Naive thymus-derived CD4-positive, alpha-beta T cell (primary cell): ENCODE measurements around the gene TOMM22. TPM values are rescaled to one million over a fixed set of nuclear protein-coding genes. Genes with fewer than 3 reads are reported as not detected.

Source experiments
- ATAC-seq: fragments of 150-1000 bp; cut with Tn5 transposase; 2 replicates; pipeline ENCODE4 v1.10.0; 2021; ENCODE audit warnings: mild to moderate bottlenecking, moderate library complexity
- CTCF ChIA-PET: fragments of 350-600 bp; sonication (Branson Sonifier 250); formaldehyde crosslinking; loops from one replicate; lab custom pipeline; 2021; ENCODE audit warnings: antibody characterized with exemption; lab: Charles Lee
- POLR2A ChIA-PET: fragments of 350-600 bp; sonication (Branson Sonifier 250); formaldehyde crosslinking; loops from one replicate; lab custom pipeline; 2021; ENCODE audit warnings: antibody characterized with exemption, inconsistent platforms; lab: Charles Lee
- DNase-seq, 9 donors: peaks; one replicate each; pipeline versions ENCODE4 v3.0.0 to v3.0.0-alpha.2; 2020 to 2022; ENCODE audit warnings: mixed read lengths in 1 of 9
- H3K27ac ChIP-seq: one replicate; pipeline ENCODE4 v1.7.0; 2013; ENCODE audit warnings: mild to moderate bottlenecking, low read depth, low read length, moderate library complexity
- H3K27me3 ChIP-seq, 2 donors: one replicate each; pipeline ENCODE4 v1.7.0; 2013; ENCODE audit warnings: low read length in 2 of 2, mild to moderate bottlenecking in 2 of 2, moderate library complexity in 2 of 2; ENCODE audit not compliant: control insufficient read depth in 2 of 2, insufficient read depth in 2 of 2
- H3K36me3 ChIP-seq, 3 experiments: 1 replicate in 2 of 3; 2 replicates in 1 of 3; pipeline ENCODE4 v1.7.0; 2013; ENCODE audit warnings: low read length in 3 of 3, mild to moderate bottlenecking in 3 of 3, moderate library complexity in 1 of 3; ENCODE audit not compliant: insufficient read depth in 3 of 3, control insufficient read depth in 2 of 3
- H3K4me1 ChIP-seq, 2 donors: one replicate each; pipeline ENCODE4 v1.7.0; 2013; ENCODE audit warnings: low read length in 2 of 2, mild to moderate bottlenecking in 2 of 2, moderate library complexity in 1 of 2; ENCODE audit not compliant: control insufficient read depth in 2 of 2, insufficient read depth in 2 of 2
- H3K4me3 ChIP-seq: 2 replicates; pipeline ENCODE4 v1.7.0; 2013; ENCODE audit warnings: mild to moderate bottlenecking, low read length
- H3K9me3 ChIP-seq, 3 experiments: 1 replicate in 2 of 3; 2 replicates in 1 of 3; pipeline ENCODE4 v1.7.0; 2013; ENCODE audit warnings: low read length in 3 of 3; ENCODE audit not compliant: control insufficient read depth in 2 of 3
- H3K27ac Mint-ChIP-seq, 9 donors: one replicate each; pipeline ENCODE4 v1.8.0; 2020 to 2022; ENCODE audit warnings: mixed read lengths in 9 of 9, mild to moderate bottlenecking in 8 of 9, moderate library complexity in 5 of 9, inconsistent platforms in 2 of 9
- H3K27me3 Mint-ChIP-seq, 5 donors: one replicate each; pipeline ENCODE4 v1.8.0; 2021 to 2022; ENCODE audit warnings: mixed read lengths in 5 of 5, mild to moderate bottlenecking in 1 of 5
- H3K36me3 Mint-ChIP-seq, 5 donors: one replicate each; pipeline ENCODE4 v1.8.0; 2020 to 2022; ENCODE audit warnings: mixed read lengths in 5 of 5, mild to moderate bottlenecking in 3 of 5, inconsistent platforms in 1 of 5
- H3K4me1 Mint-ChIP-seq, 7 donors: one replicate each; pipeline ENCODE4 v1.8.0; 2020 to 2022; ENCODE audit warnings: mixed read lengths in 7 of 7, mild to moderate bottlenecking in 3 of 7, inconsistent platforms in 1 of 7
- H3K4me3 Mint-ChIP-seq, 10 donors: one replicate each; pipeline ENCODE4 v1.8.0; 2020 to 2022; ENCODE audit warnings: mild to moderate bottlenecking in 10 of 10, mixed read lengths in 10 of 10, moderate library complexity in 6 of 10, inconsistent platforms in 2 of 10
- H3K9me3 Mint-ChIP-seq, 11 donors: one replicate each; pipeline ENCODE4 v1.8.0; 2020 to 2022; ENCODE audit warnings: mixed read lengths in 11 of 11, mild to moderate bottlenecking in 4 of 11, inconsistent platforms in 1 of 11, moderate library complexity in 1 of 11
- intact Hi-C, 2 donors: fragments of 100-400 bp; cut with micrococcal nuclease; formaldehyde crosslinking; loops; one replicate each; pipeline ENCODE4 v1.15.1; 2023
- polyA plus RNA-seq, 2 donors: library from polyadenylated mRNA; unstranded; fragments of 300-500 nt; fragmentation: Illumina TruSeq; gene quantifications; one replicate each; pipeline ENCODE4 v1.2.3, GENCODE V29; 2021
- total RNA-seq, 6 experiments: library from RNA in 5 of 6; stranded (reverse) in 5 of 6; gene quantifications; 1 replicate in 5 of 6; 2 replicates in 1 of 6; pipeline ENCODE4 v1.2.3 and lab custom pipeline; 2021 to 2026

The TOMM22 gene
- total and polyA plus RNA-seq, 7 experiments from 2014 or later = 45.0 to 92.4 (median 50.6) TPM

- Mint-ChIP-seq H3K4me1 (peaks cover 8 to 30% (median 16%) of the 10 kb centered on the region in 7 donors), H3K27ac (peak overlapping the region in 6 of 9 donors; percentile 12 to 76 (median 52)), H3K4me3 (no peak overlapping the region), H3K36me3 (peaks cover 8 to 61% (median 23%) of the 10 kb centered on the region in 5 donors), H3K9me3 (peaks cover 0 to 8% (median 0%) of the 10 kb centered on the region in 11 donors), H3K27me3 (no peaks in the 10 kb centered on the region)
- intact Hi-C loops = no loop called here
- POLR2A ChIA-PET = interaction anchor here (0.6 to 31.4 kb wide), 4 partner anchors 7 to 29 kb away, joined by 3 to 1007 read pairs (median 27); partner anchors contain the start of gene SUN2
- Histone ChIP-seq H3K9me3 (no peaks in the 10 kb centered on the region), H3K27ac (no peak overlapping the region), H3K4me3 (no peak overlapping the region), H3K4me1 (no peaks in the 10 kb centered on the region), H3K27me3 (no peaks in the 10 kb centered on the region), H3K36me3 (peaks cover 33 to 97% (median 57%) of the 10 kb centered on the region in 3 experiments)
- ATAC-seq (no peak), DNase-seq (no peak)
- CTCF ChIA-PET = no interaction called here
Measured at GRCh38 chr22:38727123-38727522, 45.4 kb downstream of the TOMM22 start.

GRCh38 chr22:38727530-38728451 lies 46.0 kb downstream of the TOMM22 start:
- intact Hi-C loops = no loop called here
- Histone ChIP-seq H3K4me3 (no peak overlapping the region), H3K27ac (peak overlapping the region; percentile 19), H3K9me3 (no peaks in the 10 kb centered on the region), H3K36me3 (peaks cover 26 to 90% (median 57%) of the 10 kb centered on the region in 3 experiments), H3K4me1 (peaks cover 0 to under 1% of the 10 kb centered on the region in 2 donors), H3K27me3 (no peaks in the 10 kb centered on the region)
- peaks cover 8 to 61% (median 23%) of the 10 kb centered on the region in 5 donors for H3K36me3 Mint-ChIP-seq
- H3K27ac Mint-ChIP-seq = peak overlapping the region in 6 of 9 donors; percentile 59 to 82 (median 65)
- H3K4me1 Mint-ChIP-seq = peaks cover 11 to 34% (median 17%) of the 10 kb centered on the region in 7 donors
- POLR2A ChIA-PET = interaction anchor here (0.6 to 31.4 kb wide), 5 partner anchors 13 to 46 kb away, joined by 3 to 1007 read pairs (median 3); partner anchors contain the start of genes GTPBP1, SUN2 and TOMM22
- CTCF ChIA-PET = no interaction called here
- H3K4me3 Mint-ChIP-seq = no peak overlapping the region
- DNase-seq (no peak), ATAC-seq (no peak)
- H3K27me3 Mint-ChIP-seq = no peaks in the 10 kb centered on the region
- peaks cover 0 to 8% (median 0%) of the 10 kb centered on the region in 11 donors for H3K9me3 Mint-ChIP-seq

- ATAC-seq (no peak), DNase-seq (no peak)
- no peak overlapping the region for H3K27ac ChIP-seq
- Mint-ChIP-seq H3K4me3 (peak overlapping the region in 1 of 10 donors; percentile 18), H3K4me1 (peaks cover 18 to 45% (median 26%) of the 10 kb centered on the region in 7 donors), H3K36me3 (peaks cover 8 to 53% (median 23%) of the 10 kb centered on the region in 5 donors), H3K27me3 (no peaks in the 10 kb centered on the region), H3K27ac (peak overlapping the region; percentile 46 to 91 (median 62)), H3K9me3 (peaks cover 0 to 8% (median 0%) of the 10 kb centered on the region in 11 donors)
- H3K27me3 ChIP-seq = no peaks in the 10 kb centered on the region
- no peaks in the 10 kb centered on the region for H3K9me3 ChIP-seq
- peaks cover 24 to 85% (median 55%) of the 10 kb centered on the region in 3 experiments for H3K36me3 ChIP-seq
- ChIA-PET POLR2A (interaction anchor here (0.6 to 31.4 kb wide), 7 partner anchors 9 to 1615 kb away, joined by 3 to 1007 read pairs (median 5); partner anchors contain the start of genes GTPBP1, SUN2 and TOMM22), CTCF (interaction anchor here (0.9 kb wide), 1 partner anchor 117 kb away, joined by 3 read pairs; no protein-coding TSS in a partner anchor)
- intact Hi-C loops = no loop called here
- peaks cover 5 to 7% of the 10 kb centered on the region in 2 donors for H3K4me1 ChIP-seq
- no peak overlapping the region for H3K4me3 ChIP-seq
Measured at GRCh38 chr22:38728871-38729796, 47.4 kb downstream of the TOMM22 start.

GRCh38 chr22:38729946-38730345 lies 48.2 kb downstream of the TOMM22 start:
- H3K9me3 ChIP-seq = no peaks in the 10 kb centered on the region
- peaks cover 5 to 7% of the 10 kb centered on the region in 2 donors for H3K4me1 ChIP-seq
- POLR2A ChIA-PET = interaction anchor here (1.0 to 31.4 kb wide), 5 partner anchors 9 to 26 kb away, joined by 3 to 1007 read pairs (median 5); partner anchors contain the start of genes GTPBP1 and SUN2
- ATAC-seq (no peak), DNase-seq (no peak)
- no peaks in the 10 kb centered on the region for H3K27me3 ChIP-seq
- CTCF ChIA-PET = interaction anchor here (0.6 to 2.5 kb wide), 2 partner anchors 29 to 1067 kb away, joined by 4 to 8 read pairs; no protein-coding TSS in a partner anchor
- H3K27me3 Mint-ChIP-seq = no peaks in the 10 kb centered on the region
- H3K4me3 ChIP-seq = no peak overlapping the region
- intact Hi-C loops = no loop called here
- peak overlapping the region; percentile 43 to 91 (median 77) for H3K27ac Mint-ChIP-seq
- H3K4me3 Mint-ChIP-seq = peak overlapping the region in 2 of 10 donors; percentile 44 to 54
- H3K27ac ChIP-seq = no peak overlapping the region
- peaks cover 5 to 51% (median 18%) of the 10 kb centered on the region in 5 donors for H3K36me3 Mint-ChIP-seq
- peaks cover 14 to 45% (median 30%) of the 10 kb centered on the region in 7 donors for H3K4me1 Mint-ChIP-seq
- peaks cover 24 to 86% (median 50%) of the 10 kb centered on the region in 3 experiments for H3K36me3 ChIP-seq
- H3K9me3 Mint-ChIP-seq = peaks cover 0 to 8% (median 0%) of the 10 kb centered on the region in 11 donors

GRCh38 chr22:38730411-38730871 lies 48.7 kb downstream of the TOMM22 start:
- ATAC-seq (no peak), DNase-seq (no peak)
- POLR2A ChIA-PET = interaction anchor here (1.3 to 31.4 kb wide), 5 partner anchors 6 to 113 kb away, joined by 3 to 1007 read pairs (median 5); partner anchors contain the start of gene SUN2
- CTCF ChIA-PET = interaction anchor here (0.6 to 2.5 kb wide), 3 partner anchors 8 to 1067 kb away, joined by 3 to 8 read pairs (median 4); no protein-coding TSS in a partner anchor
- no peak overlapping the region for H3K4me3 ChIP-seq
- Mint-ChIP-seq H3K4me1 (peaks cover 9 to 44% (median 30%) of the 10 kb centered on the region in 7 donors), H3K9me3 (peaks cover 0 to 8% (median 0%) of the 10 kb centered on the region in 11 donors), H3K4me3 (peak overlapping the region in 3 of 10 donors; percentile 24 to 54 (median 44)), H3K27ac (peak overlapping the region; percentile 5 to 95 (median 86)), H3K36me3 (peaks cover under 1 to 47% (median 13%) of the 10 kb centered on the region in 5 donors), H3K27me3 (no peaks in the 10 kb centered on the region)
- H3K36me3 ChIP-seq = peaks cover 24 to 87% (median 50%) of the 10 kb centered on the region in 3 experiments
- peak overlapping the region; percentile 11 for H3K27ac ChIP-seq
- H3K4me1 ChIP-seq = peaks cover 5 to 10% of the 10 kb centered on the region in 2 donors
- intact Hi-C loops = no loop called here
- no peaks in the 10 kb centered on the region for H3K9me3 ChIP-seq
- no peaks in the 10 kb centered on the region for H3K27me3 ChIP-seq
